IPS-18a (cell line): ENCODE measurements around the gene FAF1.

Experiments
- H3K27ac ChIP-seq: one replicate; pipeline ENCODE4 v1.5.1; 2013; ENCODE audit warnings: low read length
- H3K27me3 ChIP-seq: one replicate; pipeline ENCODE4 v1.6.1; 2013; ENCODE audit warnings: mild to moderate bottlenecking, low read length; ENCODE audit not compliant: control insufficient read depth, insufficient read depth
- H3K36me3 ChIP-seq: one replicate; pipeline ENCODE4 v1.6.1; 2013; ENCODE audit warnings: low read depth, low read length; ENCODE audit not compliant: control insufficient read depth
- H3K4me1 ChIP-seq: one replicate; pipeline ENCODE4 v1.6.1; 2013; ENCODE audit warnings: low read depth, low read length; ENCODE audit not compliant: control insufficient read depth
- H3K4me3 ChIP-seq: one replicate; pipeline ENCODE4 v1.5.1; 2013; ENCODE audit warnings: low read length
- H3K9ac ChIP-seq: one replicate; pipeline ENCODE4 v1.6.1; 2013; ENCODE audit warnings: mild to moderate bottlenecking, low read length, moderate library complexity
- H3K9me3 ChIP-seq: one replicate; pipeline ENCODE4 v1.6.1; 2013; ENCODE audit warnings: low read depth, low read length; ENCODE audit not compliant: control insufficient read depth

The FAF1 gene

GRCh38 chr1:50427086-50427817 lies 532.8 kb downstream of the FAF1 start:
- Histone ChIP-seq H3K4me1 (peaks cover 26% of the 10 kb centered on the region), H3K9ac (no peak overlapping the region), H3K9me3 (no peaks in the 10 kb centered on the region), H3K4me3 (no peak overlapping the region), H3K27ac (no peak overlapping the region), H3K36me3 (no peaks in the 10 kb centered on the region), H3K27me3 (peaks cover 100% of the 10 kb centered on the region)

- Histone ChIP-seq H3K27me3 (peaks cover 100% of the 10 kb centered on the region), H3K4me1 (peaks cover 26% of the 10 kb centered on the region), H3K27ac (no peak overlapping the region), H3K9me3 (no peaks in the 10 kb centered on the region), H3K4me3 (no peak overlapping the region), H3K36me3 (no peaks in the 10 kb centered on the region), H3K9ac (no peak overlapping the region)
Observed at GRCh38 chr1:50426702-50427085, 533.4 kb downstream of the FAF1 start.

DNA sequence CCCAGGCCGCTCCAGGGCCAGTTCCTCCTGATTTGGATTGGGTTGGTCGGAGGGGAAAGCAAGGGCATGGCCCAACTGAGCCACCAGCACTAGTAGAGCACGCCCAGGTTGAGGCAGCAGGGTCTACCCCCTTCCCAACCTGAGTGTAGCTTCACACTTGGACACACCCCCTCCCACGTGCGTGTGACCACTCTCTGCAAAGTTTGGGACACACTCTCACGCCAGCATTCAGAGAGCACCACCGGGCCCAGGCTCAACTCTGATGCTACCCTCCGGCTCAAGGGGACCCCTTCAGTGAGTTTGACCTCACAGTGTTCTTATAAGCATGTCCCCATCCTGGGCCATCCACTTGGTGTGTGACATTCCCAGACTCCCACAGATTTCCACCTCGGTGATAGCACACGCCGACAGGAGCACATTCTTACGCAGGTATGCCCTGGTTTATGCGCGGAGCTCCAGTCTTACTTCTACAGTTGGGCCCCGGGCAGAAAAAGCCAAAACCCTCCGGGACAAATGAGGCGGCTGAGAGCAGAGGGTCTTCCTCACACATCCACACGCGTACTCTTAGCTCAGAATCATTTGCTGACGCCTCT lies 533.9 kb downstream of the FAF1 start:
- H3K9me3 ChIP-seq: no peaks in the 10 kb centered on the region
- no peak overlapping the region for H3K27ac ChIP-seq
- no peak overlapping the region for H3K9ac ChIP-seq
- no peak overlapping the region for H3K4me3 ChIP-seq
- H3K27me3 ChIP-seq: peaks cover 100% of the 10 kb centered on the region
- H3K36me3 ChIP-seq: no peaks in the 10 kb centered on the region
- peaks cover 24% of the 10 kb centered on the region for H3K4me1 ChIP-seq

GRCh38 chr1:50425376-50426107 lies 534.5 kb downstream of the FAF1 start:
- Histone ChIP-seq H3K4me3 (no peak overlapping the region), H3K9me3 (no peaks in the 10 kb centered on the region), H3K9ac (no peak overlapping the region), H3K4me1 (peaks cover 19% of the 10 kb centered on the region), H3K36me3 (no peaks in the 10 kb centered on the region), H3K27ac (no peak overlapping the region), H3K27me3 (peaks cover 100% of the 10 kb centered on the region)

DNA sequence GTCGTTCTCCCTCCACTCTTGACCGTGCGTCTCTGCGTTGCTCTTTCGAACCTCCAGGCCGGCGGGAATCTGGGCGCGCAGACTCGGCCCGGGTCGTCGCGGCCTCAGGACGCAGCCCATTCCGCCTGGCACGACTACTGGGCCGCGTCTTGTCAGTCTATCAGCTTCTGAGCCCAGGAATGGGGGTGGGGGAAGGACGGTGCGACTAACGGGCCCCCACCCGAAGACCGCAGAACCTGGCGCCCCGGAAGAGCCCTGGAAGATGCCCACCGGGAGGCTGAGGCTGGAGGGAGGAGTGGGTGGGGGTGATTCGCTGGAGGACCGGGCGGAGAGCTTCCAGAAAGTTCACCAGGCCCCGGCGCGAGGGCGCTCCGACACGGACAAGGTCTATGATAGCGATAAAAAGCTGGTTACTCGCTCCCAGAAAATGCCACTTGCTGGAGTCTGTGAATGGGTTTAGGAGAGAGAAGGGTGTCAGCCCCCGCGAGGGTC lies 535.1 kb downstream of the FAF1 start:
- Histone ChIP-seq H3K4me3 (no peak overlapping the region), H3K9me3 (no peaks in the 10 kb centered on the region), H3K4me1 (peaks cover 23% of the 10 kb centered on the region), H3K9ac (no peak overlapping the region), H3K27ac (no peak overlapping the region), H3K36me3 (no peaks in the 10 kb centered on the region), H3K27me3 (peaks cover 100% of the 10 kb centered on the region)

DNA sequence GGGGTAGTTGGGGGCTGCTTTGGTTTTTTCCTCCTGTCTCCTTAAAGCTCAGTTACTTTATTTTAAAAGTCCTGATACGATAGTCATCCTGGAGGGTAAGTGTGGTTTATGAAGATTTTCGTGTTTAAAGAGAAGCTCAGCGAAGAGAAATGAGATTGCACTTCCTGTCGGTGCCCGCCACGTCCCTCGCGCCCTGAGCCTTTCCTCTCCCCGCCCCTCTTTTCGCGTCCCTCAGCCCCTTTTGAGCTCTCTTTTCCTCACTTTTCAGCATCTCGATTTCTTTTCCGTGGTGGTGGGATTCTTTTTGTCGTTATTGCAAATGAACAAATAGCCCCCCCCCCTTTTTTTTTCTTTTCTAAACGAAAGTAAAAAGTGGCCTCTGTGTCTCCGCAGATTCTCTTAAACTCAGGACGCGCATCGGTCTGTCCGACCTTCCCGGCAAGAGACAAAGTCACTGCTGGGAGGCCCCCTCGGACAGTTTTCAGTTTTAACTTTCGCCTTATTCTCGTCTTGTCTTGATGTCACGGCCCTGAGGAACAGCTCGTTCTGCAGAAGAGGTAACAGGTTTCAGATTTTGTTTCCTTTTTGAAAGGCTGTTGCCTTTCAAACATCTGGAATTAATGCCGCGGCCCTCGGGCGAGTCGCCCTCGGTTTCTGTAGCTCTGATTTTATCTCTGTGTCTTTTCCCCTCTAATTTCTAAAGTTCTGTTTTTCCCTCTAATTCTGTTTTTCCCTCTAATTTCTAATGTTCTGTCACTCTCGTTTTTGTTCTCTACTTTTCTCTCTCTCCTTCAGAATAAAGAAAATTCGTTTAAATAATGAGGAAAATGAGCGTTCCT lies 535.8 kb downstream of the FAF1 start:
- no peaks in the 10 kb centered on the region for H3K36me3 ChIP-seq
- peak overlapping the region; percentile 14 for H3K4me3 ChIP-seq
- no peak overlapping the region for H3K27ac ChIP-seq
- H3K27me3 ChIP-seq: peaks cover 100% of the 10 kb centered on the region
- H3K9ac ChIP-seq: no peak overlapping the region
- no peaks in the 10 kb centered on the region for H3K9me3 ChIP-seq
- H3K4me1 ChIP-seq: peaks cover 23% of the 10 kb centered on the region

GRCh38 chr1:50423670-50424000 lies 536.4 kb downstream of the FAF1 start:
- H3K27me3 ChIP-seq: peaks cover 100% of the 10 kb centered on the region
- H3K27ac ChIP-seq: no peak overlapping the region
- peak overlapping the region; percentile 47 for H3K4me3 ChIP-seq
- H3K36me3 ChIP-seq: no peaks in the 10 kb centered on the region
- H3K4me1 ChIP-seq: peaks cover 23% of the 10 kb centered on the region
- no peak overlapping the region for H3K9ac ChIP-seq
- no peaks in the 10 kb centered on the region for H3K9me3 ChIP-seq

GRCh38 chr1:50422946-50423669 lies 537.0 kb downstream of the FAF1 start, which contains the start of gene DMRTA2:
Gene DMRTA2, minus strand, starts transcription at chr1:50423443. Its CDS starts 1,907 bp downstream, at chr1:50421536.
- H3K27ac ChIP-seq: no peak within 1 kb of the TSS
- no peak within 1 kb of the TSS for H3K9ac ChIP-seq
- no peaks in the 10 kb centered on the region for H3K9me3 ChIP-seq
- no peaks in the 10 kb centered on the region for H3K36me3 ChIP-seq
- peaks cover 100% of the 10 kb centered on the region for H3K27me3 ChIP-seq
- peaks cover 23% of the 10 kb centered on the region for H3K4me1 ChIP-seq
- H3K4me3 ChIP-seq: peak within 1 kb of the TSS; percentile 47

DNA sequence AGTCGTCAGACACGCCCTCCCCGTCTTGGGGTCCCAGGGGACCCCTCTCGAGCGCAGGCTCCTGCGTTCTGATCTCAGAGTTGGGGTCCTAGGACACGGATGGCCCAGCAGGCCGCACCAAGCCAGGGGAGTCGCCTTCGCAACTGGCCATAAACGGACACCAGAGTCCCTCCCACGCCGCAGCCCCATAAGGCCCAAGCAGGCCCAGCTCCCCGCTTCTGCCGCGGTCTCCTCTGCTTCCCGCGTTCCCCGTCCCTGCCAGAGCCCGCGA lies 537.5 kb downstream of the FAF1 start:
- H3K4me3 ChIP-seq: peak overlapping the region; percentile 47
- no peak overlapping the region for H3K27ac ChIP-seq
- H3K9me3 ChIP-seq: no peaks in the 10 kb centered on the region
- no peak overlapping the region for H3K9ac ChIP-seq
- no peaks in the 10 kb centered on the region for H3K36me3 ChIP-seq
- H3K4me1 ChIP-seq: peaks cover 23% of the 10 kb centered on the region
- H3K27me3 ChIP-seq: peaks cover 100% of the 10 kb centered on the region

GRCh38 chr1:50421768-50422674 lies 538.0 kb downstream of the FAF1 start:
- H3K4me1 ChIP-seq: peaks cover 18% of the 10 kb centered on the region
- no peak overlapping the region for H3K9ac ChIP-seq
- H3K36me3 ChIP-seq: no peaks in the 10 kb centered on the region
- peaks cover 100% of the 10 kb centered on the region for H3K27me3 ChIP-seq
- H3K4me3 ChIP-seq: peak overlapping the region; percentile 47
- no peaks in the 10 kb centered on the region for H3K9me3 ChIP-seq
- H3K27ac ChIP-seq: no peak overlapping the region
